CD4-positive, alpha-beta T cell treated with Interleukin-12 subunit alpha and Interleukin-12 subunit beta, for 1 hour (primary cell): ENCODE data around the gene MCM5.
"Not testable (repeated sequence)": the region's sequence is repeated elsewhere in the genome, so short reads cannot be mapped to it uniquely, and the experiment has no call there.

Source experiments
- DNase-seq: peaks from one replicate; pipeline ENCODE4 v3.0.0-alpha.2; 2020

The MCM5 gene

GRCh38 chr22:35399678-35400500 lies at the start of gene MCM5:
TSS of gene MCM5 (plus strand) at chr22:35400140. CDS start at chr22:35400439, 299 bp downstream.
- DNase-seq, result peak; percentile 98

- peak; percentile 90 for DNase-seq
Measured at GRCh38 chr22:35350539-35351503, 49.1 kb upstream of the MCM5 start.

- peak; percentile 45 for DNase-seq
Measured at GRCh38 chr22:35352214-35353111, 47.5 kb upstream of the MCM5 start.

- no peak for DNase-seq
Measured at GRCh38 chr22:35353318-35353717, 46.6 kb upstream of the MCM5 start.

GRCh38 chr22:35354068-35354467 lies 45.9 kb upstream of the MCM5 start:
- DNase-seq, result no peak

GRCh38 chr22:35357883-35358621 lies 41.9 kb upstream of the MCM5 start:
- no peak for DNase-seq

GRCh38 chr22:35359380-35360065 lies 40.4 kb upstream of the MCM5 start:
- DNase-seq, result no peak

- no peak for DNase-seq
Measured at GRCh38 chr22:35361001-35361558, 38.9 kb upstream of the MCM5 start.

- DNase-seq, result no peak
Measured at GRCh38 chr22:35363566-35364086, 36.3 kb upstream of the MCM5 start.

- DNase-seq, result not testable (repeated sequence)
Measured at GRCh38 chr22:35364230-35364629, 35.7 kb upstream of the MCM5 start.

- DNase-seq, result no peak
Measured at GRCh38 chr22:35367331-35367886, 32.5 kb upstream of the MCM5 start.

- DNase-seq, result no peak
Measured at GRCh38 chr22:35368386-35368785, 31.6 kb upstream of the MCM5 start.

- no peak for DNase-seq
Measured at GRCh38 chr22:35369996-35370395, 29.9 kb upstream of the MCM5 start.

GRCh38 chr22:35373781-35374180 lies 26.2 kb upstream of the MCM5 start:
- DNase-seq, result no peak

GRCh38 chr22:35375031-35375430 lies 24.9 kb upstream of the MCM5 start:
- DNase-seq, result no peak

GRCh38 chr22:35375526-35375925 lies 24.4 kb upstream of the MCM5 start:
- no peak for DNase-seq

GRCh38 chr22:35376728-35377472 lies 23.0 kb upstream of the MCM5 start:
- DNase-seq, result peak; percentile 48

GRCh38 chr22:35377735-35378134 lies 22.2 kb upstream of the MCM5 start:
- DNase-seq, result no peak

- DNase-seq, result no peak
Measured at GRCh38 chr22:35378621-35379020, 21.3 kb upstream of the MCM5 start.
